HG02884 (cell line): ENCODE data around the gene BRICD5.
A peak's percentile ranks its signal among the peaks of the same experiment; 100 is the strongest.
"Not testable (repeated sequence)": the region's sequence is repeated elsewhere in the genome, so short reads cannot be mapped to it uniquely, and the experiment has no call there.

Experiments used
- ATAC-seq: cut with Tn5 transposase; IDR thresholded peaks from one replicate; pipeline ENCODE4 v1.9.1; 2021; ENCODE audit warnings: mild to moderate bottlenecking, moderate library complexity; ENCODE audit not compliant: unreplicated experiment

BRICD5 gene

DNA sequence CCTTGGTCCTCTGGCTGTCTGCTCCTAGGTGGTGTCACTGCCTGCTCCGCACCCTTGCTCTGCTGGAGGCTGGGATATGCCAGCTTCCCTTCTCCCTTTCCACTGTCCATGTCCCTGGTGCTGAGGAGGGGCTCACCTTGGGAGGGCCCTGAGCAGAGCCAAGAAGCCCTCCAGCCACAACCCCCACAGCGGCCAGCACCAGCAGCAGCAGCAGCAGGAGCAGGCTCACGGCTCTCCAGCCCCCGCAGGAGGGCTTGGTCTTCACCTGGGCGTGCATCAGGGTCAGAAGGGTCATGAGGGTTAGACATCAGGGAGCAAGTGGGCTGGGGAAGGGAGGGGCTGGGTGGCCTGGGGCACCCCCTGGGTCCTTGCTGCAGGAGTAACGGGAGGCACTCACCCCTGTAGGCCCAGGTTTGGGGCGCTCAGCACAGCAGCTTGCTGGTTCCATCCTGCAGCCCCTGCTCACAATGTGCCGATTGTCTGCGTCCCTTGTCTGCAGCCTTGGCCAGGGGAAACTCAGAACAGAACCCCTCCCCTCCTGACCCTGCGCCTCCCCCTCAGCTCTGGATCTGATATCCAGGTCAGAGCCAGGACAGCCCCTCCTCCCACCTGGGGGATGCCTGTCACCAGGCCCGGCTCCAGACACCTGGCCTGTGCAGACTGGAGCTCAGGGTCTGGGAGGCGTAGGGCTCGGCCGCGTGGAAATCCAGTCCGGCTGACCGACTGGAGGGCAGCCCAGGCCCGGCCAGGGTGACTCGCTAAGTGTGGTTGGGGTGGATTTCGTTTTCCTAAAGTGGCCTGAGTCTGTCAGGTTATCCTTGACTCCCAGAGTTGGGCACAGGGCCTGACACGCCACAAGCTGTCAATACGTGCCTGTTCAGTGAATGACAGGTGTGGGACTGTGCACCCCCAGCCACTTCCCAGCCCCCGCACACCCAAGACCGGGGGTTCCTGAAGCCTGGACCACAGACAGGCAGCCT, at the start of gene BRICD5:
Gene BRICD5, minus strand, starts transcription at position 478 of the 980 bp plus-strand sequence. Its CDS starts 30 bp downstream, at position 448.
- ATAC-seq: no peak

DNA sequence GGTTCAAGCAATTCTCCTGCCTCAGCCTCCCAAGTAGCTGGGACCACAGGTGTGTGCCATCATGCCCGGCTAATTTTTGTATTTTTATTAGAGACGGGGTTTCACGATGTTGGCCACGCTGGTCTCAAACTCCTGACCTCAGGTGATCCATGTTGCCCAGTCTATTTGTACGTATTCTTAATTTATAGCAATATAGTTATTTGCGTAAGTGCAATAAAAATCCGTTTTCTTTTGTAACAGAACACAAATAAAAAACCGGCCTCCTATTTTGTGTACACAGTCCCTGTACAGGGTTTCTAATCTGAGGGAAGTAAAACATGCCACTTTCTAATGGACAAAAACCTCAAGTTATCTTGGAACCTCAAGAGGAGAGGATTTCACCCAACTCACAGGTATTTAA, 49.6 kb upstream of the BRICD5 start:
- ATAC-seq: no peak

DNA sequence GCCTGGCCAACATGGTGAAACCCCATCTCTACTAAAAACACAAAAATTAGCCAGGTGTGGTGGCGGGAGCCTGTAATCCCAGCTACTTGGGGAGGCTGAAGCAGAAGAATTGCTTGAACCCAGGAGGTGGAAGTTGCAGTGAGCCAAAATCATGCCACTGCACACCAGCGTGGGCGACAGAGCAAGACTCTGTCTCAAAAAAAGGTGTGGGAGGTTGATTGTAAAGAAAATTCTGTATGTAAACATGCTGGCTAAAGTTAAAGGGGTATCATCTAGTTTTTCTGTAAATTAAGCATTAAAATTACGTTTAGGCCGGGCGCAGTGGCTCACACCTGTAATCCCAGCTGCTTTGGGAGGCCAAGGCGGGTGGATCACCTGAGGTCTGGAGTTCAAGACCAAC, 47.9 kb upstream of the BRICD5 start:
- ATAC-seq: not testable (repeated sequence)

DNA sequence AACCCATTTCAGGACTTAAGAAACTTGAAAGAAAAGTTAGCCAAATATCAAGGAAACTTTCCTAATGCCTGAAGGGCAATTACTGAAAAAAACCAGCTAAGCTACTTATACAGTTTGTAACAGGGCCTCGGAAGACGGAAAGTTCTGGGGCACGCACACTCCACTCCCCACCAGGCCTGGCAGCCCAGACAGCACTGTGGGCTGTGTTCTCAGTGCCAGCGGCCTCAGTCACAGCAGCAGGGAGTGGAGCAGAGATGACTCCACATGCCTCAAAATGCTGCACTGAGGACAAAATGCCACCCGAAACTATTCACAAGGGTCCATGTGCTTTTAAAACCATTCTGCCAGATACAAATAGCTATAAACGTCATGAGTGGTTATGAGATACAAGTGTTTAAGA, 47.1 kb upstream of the BRICD5 start:
- no peak for ATAC-seq

DNA sequence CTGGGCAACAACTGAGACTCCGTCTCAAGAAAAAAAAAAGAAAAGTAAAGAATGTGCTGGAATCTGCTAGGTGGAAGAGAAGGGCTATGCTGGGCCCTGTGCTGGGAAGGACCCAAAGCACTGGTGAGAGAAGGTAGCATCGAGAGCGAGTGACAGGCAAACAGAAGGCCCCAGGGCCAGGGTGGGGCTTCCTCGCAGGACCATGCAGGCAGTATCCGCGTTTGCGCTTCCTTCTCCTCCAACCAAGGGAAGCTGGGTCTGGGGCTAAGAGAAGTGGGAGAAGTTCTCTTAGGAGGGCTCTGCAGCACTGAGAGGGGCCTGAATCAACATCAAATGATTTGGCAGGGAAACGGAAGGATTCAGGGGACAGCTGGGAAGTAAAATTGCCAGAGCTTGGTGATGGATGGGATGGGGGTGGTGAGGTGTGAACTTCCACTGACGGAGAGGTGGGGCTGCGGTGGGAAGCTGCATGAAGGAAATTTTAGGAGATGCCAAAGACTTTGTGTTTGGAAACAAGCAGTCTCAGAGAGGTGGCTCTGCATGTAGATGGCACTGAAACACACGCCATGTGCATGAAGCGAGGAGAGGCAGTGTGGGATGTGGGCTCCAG, 46.0 kb upstream of the BRICD5 start:
- ATAC-seq: no peak

DNA sequence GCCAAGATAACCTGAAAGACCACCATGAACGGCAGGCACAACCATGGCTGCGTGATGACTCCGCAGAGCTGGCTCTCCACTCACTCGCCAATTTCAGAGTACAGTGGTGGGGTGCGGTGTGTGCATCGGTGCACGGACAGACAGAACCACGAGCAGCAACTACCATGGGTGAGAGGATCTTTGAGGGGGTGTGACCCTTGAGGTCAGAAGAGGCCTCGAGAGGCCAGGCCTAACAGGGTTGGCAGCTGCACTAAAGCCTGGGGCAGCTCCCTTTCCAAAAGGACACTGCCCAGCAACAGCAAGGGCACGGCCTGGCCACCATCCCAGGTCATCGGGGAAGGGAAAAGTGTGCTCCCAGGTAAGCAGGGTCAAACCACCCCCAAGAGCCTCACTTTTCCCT, 42.6 kb upstream of the BRICD5 start:
- no peak for ATAC-seq

DNA sequence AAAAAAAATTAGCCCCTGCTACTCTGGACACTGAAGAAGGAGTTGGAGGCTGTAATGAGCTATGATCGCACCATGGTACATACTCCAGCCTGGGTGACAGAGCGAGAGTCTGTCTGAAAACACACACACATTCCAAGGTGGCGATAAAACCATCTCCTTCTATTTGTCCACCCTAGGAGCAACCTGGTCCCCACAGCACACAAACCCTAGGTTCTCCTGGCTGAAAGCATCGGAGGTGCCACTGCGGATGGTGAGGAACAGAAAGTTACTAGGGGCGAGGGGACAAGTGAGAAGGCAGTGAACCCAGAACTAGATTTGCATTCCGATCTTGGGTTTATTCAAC, 42.1 kb upstream of the BRICD5 start:
- ATAC-seq: no peak

DNA sequence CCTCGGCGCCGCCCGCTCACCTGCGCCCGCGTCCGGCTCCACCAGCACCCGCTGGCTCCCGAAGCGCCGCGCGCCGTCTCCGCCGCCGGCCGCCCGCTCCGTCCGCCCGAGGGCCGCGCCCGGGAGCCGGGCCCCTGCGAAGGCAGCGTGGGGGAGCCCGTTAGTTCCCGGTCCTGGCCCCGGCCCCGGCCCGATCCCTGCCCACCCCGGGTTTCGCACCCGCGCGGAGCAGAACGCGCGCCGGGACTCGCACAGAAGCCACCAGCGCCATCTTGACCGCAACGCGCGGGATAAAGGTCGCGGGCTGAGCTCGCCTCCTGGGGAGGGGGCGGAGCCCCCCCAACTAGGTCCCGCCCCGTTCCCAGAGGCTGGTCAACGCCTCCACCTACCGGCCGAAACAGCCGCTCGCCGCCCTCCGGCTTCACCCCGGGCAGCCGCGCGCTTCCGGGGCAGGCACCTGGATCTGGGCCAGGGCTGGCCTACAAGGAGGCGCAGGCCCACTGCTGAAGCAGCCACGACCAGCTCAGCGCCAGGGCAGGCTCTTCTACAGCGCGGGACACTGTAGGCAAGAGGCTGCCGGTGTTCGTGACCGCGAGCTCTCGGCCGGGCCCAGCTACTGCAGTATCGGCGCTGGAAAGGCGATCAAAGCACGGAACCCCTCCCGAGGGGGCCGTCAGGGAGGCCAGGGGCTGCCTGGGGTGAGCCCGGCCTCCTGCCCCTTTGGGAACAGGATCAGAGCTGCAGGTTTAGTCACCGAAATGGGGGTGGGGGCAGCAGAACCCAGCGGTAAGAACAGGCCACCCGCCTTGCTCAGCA, 40.8 kb upstream of the BRICD5 start, which contains the start of gene ECI1:
Gene ECI1, minus strand, starts transcription at position 292 of the 816 bp plus-strand sequence. Its CDS starts 21 bp downstream, at position 271.
- peak; percentile 75 for ATAC-seq

DNA sequence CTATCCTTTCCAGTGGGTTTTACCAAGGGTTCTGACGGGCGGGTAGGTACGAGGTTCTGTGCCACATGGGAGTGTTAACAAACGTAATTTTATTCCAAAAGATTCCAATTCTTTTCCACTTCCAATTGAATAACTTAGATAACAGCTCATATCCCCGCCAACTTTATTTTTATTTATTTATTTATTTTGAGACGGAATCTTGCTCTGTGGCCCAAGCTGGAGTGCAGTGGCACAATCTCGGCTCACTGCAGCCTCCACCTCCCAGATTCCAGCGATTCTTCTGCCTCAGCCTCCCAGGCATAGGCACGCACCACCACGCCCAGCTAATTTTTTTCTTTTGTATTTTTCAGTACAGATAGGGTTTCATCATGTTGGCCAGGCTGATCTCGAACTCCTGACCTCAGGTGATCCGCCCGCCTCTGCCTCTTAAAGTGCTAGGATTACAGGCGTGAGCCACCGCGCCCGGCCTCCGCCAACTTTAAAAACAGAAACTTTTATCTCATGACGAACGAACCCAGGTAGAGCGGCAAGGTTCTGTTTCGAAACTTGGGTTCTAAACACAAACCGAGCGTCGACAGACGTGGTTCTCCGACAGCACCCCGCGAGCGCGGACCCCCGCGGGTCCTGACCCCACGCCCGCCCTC, 40.1 kb upstream of the BRICD5 start:
- ATAC-seq: no peak

DNA sequence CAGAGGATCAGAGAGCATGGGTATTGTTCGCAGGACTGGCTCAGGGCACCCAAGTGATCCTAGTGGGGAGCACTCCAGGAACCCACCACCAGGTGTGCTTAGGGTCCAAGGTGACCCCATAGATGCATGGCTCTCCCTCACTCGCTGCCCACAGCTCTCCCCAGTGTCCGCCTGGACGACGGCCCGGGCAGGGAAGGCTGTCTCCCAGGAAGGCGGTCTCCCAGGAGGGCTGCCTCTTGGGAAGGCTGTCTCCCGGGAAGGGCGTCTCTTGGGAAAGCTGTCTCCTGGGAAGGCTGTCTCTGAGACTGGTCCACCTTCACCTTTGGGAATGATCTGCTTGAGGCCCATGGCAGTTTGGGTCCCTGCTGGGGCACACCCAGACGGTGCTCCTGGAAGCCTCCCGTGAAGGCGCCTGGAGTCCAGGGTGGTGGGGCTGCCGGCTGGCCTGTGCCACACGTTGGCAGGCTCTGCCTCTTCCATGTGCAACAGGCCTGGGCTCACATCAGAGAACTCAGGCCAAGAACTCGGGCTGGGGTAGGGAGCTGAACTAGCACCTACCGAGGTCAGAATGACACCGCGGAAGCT, 35.7 kb upstream of the BRICD5 start:
- no peak for ATAC-seq

DNA sequence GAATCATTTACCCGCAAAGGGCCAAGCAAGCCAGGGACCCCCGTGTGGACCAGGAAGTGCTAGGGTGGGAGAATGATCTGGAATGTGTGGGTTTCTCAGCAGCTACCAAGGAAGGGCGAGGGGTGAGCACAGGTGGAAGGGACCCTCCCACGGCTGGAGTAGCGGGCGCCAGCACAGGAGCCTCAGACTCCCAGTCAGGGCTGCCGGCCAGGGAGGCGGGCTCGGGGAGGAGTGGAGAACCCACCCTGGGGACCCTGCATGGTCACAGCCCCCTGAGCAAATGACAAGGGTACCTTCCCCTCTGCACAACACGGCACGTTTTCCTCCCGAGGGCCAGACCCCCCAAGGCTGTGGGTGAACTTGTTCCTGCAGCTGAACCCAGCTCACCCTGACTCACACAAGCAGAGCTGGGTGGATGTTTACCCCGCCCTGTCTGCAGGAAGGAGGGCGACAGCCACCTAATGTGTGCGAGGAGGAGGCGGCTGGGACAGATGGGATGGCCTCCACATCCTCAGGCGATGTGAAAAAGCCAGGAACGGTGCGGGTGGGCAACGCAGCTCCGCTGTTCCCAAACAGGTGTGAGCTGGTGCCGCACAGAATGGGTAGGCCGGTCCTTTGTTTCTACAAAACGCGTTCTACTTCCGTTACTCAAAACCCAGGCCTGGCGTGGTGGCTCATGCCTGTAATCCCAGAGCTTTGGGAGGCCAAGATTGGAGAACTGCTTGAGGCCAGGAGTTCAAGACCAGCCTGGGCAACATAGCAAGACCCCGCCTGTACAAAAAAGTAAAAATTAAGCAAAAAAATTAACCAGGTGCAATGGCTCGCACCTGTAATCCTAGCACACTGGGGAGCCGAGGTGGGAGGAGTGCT, 34.5 kb upstream of the BRICD5 start:
- no peak for ATAC-seq

DNA sequence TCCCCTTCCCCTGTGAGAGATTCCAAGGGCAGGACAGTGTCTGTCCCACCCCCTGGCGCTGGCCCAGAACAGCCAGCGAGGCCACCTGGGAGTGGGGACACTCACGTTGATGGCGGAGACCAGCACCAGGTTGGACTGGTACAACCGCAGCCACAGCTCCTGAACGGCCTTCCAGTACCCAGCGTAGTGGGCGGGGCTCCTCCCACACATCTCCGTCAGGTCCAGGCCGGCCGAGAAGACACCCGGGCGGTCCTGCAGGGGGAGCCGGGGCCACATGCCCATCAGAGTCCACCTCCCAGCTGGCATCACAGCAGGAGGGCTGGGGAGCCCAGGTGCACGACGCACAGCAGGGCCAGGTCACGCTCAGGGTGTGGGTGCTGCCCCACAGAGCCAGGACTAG, 33.6 kb upstream of the BRICD5 start:
- ATAC-seq: no peak

DNA sequence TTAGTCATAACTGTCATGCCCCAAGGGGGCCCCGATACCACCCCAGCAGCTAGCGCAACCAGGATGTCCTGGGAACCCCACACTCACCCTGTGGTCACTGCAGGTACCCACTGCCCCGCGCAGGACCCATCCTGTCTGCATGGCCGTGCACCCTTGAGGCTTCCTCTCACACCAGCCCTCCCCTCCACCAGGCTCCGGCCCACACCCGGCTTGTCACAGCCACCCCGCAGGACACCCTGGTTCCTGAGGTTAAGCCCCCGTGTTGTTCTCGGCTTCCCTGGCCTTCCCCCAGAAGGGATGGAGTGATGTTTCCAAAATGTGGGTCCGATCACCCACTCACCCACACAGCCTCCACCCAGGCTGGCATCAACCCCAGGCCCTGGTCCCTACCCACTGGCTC, 33.1 kb upstream of the BRICD5 start:
- no peak for ATAC-seq

DNA sequence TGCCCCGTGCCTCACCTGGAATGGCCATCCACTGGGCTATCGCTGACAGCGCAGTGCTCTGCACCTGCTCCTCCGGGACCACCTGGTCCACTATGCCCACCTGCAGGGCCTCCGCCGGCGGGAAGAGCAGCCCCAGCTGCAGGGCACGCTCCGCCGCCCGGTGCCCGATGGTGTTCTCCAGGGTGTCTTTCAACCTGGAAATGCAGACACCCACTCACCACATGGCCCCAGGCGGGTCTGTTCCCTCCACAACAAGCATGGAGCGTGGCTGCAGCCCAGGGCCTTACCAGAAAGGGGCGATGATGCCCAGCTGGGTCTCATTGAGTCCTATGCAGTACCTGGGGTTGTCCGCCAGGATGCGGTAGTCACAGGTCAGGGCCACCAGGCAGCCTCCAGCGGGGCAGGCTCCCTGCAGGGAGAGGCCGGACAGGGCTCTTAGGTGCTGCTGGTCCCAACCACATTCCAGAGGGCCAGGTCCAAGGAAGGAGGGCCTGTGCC, 32.4 kb upstream of the BRICD5 start:
- no peak for ATAC-seq

DNA sequence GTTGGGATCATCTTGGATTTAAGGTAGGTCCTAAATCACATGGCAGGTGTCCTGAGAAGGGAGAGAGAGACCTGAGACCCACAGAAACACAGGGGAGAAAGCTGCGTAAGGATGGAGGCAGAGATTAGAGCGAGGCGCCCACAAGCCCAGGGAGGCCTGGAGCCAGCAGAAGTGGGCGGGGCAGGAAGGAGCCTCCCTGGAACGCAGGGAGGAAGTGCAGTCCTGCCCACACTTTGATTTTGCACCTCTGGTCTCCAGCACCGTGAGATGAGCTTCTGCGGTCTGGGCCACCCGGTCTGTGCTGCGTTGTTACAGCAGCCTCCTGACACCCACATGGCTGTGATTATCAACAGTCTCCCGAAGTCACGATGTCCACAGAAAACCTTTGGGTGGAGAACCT, 31.9 kb upstream of the BRICD5 start:
- no peak for ATAC-seq

DNA sequence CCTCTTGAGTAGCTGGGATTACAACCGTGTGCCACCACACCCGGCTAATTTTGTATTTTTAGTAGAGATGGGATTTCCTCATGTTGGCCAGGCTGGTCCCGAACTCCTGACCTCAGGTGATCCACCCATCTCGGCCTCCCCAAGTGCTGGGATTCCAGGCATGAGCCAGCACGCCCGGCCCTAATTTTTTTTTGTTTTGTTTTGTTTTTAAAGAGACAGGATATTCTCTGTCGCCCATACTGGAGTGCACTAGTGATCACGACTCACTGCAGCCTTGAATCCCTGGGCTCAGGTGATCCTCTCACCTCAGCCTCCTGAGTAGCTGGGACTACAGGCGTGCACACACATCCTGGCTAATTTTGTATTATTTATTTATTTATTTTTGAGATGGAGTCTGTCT, 29.7 kb upstream of the BRICD5 start:
- not testable (repeated sequence) for ATAC-seq

DNA sequence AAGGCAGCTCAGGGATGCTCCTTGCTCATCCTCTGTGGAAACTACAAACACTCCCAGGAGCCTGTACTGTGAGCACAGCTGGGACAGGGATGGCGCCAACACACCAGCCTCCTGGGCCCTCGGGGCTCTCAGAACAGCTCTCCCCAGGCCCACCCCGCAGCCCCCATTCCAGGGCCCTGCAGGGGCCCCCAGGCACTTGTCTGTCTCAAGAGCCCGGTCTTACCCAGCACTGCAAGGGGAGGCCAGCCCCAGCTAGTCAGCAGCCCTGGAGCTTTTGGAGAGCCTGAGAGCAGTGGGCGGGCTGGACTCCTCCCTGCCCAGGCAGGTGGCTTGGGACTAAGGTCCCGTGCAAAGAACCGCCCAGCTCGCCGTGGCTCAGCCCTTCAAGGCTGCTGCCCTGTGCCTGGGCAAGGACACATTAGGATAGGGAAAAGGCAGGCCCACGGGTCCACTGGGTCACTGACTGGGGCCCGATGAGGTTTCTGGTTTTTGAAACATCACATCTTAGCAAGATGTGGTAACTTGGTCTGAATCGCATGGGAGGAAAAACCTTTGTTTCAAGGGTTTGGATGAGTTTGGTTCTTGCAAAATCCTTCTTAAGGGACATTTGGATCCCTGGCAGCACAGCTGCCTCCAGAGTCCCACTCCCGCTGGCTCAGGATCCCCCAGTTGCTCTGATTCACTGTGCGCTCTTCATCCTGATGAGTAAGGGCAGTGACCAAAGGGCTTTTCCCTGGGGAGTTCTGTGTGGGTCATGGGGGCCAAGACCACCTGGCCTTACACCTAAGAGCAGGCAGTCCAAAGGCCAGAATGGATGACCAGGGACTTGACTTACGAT, 28.4 kb upstream of the BRICD5 start:
- ATAC-seq: no peak

DNA sequence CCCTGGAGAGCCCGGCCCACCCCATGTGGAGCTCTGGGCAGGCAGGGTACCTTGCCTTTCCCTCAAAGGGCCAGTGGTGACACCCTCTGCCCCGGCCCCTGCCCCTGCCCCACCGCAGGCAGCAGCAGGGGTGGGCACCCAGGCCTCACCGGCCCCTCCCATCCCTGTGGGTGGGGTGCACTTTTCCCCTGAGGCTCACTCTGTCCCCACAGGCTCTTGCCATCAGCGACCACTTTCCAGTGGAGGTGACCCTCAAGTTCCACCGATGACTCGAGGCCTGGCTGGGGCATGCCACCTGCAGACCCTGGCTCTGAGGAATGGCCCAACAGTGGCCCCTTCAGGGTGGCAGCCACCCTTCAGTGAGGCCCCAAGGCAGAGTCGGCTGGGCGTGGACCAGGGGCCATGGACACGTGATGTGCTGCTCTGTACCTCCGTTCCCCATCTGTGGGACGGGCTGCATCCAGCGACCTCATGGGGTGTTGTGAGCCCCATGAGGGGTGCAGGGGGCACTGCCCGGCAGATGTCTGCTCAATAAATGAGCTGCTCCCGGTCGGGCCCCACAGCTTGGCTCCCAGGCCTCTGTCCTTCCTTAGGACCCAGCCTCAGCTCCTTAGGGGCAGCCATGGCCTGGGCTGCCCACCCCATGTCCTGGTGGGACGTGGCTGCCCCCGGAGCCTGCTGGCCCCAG, 27.6 kb upstream of the BRICD5 start:
- ATAC-seq: no peak
